ENCODE measurements around the gene FREM1.
A peak's percentile ranks its signal among the peaks of the same experiment; 100 is the strongest.

The FREM1 gene

DNA sequence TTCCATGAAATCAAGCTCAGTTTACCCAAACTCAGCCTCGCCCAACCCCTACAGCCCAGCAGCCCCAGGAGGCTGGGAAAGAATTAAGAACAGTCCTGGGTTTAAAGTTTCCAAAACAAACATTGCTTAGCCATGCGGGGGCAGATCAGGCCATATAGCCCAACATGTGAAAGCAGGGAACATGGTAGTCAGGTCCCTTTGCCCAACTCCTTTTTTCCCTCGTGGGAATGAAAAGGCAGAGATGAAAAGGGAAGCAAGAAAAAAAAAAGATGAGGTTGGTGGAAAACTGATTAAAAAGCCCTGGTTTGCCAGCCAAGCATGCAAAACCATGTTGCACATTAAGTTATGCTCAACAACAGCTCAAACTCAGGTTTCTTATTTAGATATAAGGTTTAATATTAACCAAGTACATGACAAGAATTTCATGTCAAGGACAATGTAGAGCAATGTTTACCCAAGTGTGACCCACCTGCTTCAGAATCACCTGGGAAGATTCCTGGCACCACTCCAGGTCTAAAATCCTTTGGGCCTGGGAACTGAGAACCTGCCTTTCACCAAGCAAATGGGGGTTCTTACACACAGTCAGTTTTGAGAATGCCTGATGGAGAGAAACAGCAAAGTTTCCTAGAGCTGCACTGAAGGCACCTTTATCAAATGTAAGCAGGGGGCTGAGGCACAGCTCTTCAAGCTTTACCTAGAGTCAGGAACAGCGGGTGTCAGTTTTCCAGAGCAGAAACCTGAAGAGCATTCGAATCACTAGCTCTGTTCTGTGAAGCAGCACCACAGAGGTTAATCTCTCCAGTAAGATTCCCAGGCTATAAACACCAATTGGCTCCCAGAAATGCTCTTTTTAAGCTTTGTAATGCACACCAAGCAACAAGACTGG lies 1.7 kb downstream of the FREM1 start:
- DNase-seq, result no peak

DNA sequence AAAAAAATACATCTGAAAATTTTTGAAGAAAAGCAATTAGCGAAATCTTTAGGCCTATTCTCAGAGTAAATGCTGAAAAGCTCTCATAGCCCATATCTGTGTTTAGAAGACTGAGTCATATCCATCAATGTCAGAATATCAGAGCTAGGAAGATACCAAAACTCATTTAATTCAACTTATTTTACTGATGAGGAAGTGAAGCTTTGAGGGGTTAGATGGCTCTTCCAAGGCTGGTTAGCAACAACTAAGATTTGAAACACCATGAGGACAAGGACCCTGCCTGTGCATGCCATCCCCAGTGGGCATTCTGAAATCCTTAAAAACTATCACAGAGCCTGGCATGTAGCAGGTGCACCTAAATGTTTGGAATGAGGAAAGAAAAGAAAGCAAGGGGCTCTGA lies 2.5 kb downstream of the FREM1 start:
- no peak for DNase-seq

DNA sequence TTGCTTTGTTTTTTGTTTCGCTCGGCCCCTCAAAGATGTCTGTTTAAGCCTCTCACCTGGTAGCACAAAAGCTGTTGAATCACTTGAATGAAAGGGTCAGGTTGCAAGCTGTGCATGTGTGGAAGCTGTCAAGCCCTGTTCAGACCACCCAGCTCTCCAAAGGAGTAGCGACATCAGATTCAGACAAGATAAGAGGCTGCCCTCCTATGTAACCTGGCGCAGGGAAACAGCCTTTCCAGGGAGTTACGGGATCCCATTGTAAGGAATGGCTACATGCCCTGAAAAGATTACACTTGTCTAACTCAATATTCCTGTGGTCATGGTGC lies 2.9 kb downstream of the FREM1 start:
- no peak for DNase-seq

GRCh38 chr9:14906644-14907359 lies 3.4 kb downstream of the FREM1 start:
- DNase-seq, result no peak

DNA sequence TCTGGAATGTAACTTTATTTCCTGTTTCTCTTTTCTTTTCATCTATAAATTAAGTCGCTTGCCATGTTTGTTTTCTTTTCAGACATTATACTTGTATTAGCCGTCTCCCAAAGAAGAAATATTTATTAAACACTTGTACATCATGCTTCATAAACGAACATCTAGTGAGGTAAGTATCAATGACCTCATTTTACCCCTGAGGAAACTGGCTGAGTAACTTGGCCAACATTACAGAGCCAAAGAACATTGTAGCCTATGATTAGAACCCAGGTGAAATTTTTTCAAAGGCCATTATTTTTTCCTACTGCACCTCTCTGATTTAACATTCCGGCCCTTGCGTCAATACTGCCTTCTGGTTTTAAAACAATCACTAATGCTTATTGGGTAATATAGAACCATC lies 4.2 kb downstream of the FREM1 start:
- DNase-seq, result no peak

- DNase-seq, result no peak
Observed at GRCh38 chr9:14903040-14903439, 7.2 kb downstream of the FREM1 start.

DNA sequence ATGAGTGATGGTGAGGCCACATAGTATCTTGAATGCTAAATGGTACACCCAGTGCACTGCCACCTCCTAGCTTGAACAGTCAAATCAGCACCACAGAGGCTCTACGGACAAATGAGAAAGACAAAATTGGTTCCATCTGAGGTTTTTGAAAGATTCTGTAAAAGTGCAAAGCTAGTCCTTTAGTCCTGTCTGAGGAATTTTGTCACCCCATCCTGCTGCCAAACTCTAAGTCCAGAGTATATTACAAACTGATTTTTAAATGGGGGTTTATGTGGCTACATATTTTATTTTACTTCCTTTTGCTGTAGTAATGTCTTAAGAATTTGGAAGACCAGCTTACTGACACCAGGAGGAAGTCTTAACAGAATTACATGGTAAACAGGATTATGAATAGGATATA lies 7.7 kb downstream of the FREM1 start:
- DNase-seq, result no peak

DNA sequence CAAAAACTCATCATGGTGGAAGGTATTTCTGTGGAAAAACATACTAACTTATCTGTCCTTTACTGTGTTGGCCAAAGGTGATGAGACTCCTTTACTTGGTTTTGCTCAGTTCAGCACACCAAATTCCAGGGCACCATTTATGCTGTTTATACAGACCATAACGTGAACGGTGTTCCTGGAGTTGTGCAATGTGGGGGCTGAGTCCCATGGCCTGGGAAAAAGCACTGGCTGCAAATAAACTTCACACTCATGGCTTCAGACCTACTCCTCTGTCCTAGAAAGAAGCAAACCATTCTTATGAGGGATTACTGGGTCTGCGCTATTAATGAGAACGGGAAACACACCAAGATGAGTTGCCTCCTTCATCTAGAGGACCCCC lies 10.4 kb downstream of the FREM1 start:
- DNase-seq, result no peak

DNA sequence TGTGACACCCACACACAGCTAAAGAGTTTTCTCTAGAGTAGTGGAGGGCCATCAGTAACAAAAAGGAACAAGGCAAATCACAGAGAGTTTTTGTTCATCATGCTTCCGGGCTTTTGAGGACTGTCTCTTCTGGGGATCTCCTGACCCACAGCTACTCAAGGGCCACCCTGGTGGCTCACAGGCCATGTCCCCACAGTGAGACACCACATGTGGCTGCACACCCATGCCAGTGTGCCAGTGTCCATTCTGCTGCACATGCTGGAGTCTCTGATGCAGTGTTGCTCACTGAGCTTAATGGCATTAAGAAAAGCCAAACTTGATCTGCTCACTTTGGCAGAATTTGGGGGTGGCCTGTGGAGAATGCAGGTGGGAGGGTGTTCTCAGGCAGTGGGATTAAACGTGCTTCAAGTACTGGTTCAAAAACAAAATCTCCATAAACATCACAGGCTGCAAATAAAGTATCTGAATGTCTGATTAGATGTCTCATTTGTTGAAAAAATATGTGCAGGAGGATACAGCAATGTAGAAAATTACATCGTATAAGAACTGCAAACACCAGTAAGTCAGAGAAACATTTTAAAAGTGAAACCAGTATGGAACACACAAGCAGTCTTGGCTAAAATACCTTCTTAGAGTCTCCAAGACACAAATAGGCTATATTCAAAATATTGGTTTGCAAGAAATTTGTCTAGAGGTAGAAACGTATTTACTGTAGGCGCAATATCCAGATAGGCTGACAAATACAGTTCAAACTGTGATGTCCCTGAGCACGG lies 11.0 kb downstream of the FREM1 start:
- DNase-seq, result no peak

DNA sequence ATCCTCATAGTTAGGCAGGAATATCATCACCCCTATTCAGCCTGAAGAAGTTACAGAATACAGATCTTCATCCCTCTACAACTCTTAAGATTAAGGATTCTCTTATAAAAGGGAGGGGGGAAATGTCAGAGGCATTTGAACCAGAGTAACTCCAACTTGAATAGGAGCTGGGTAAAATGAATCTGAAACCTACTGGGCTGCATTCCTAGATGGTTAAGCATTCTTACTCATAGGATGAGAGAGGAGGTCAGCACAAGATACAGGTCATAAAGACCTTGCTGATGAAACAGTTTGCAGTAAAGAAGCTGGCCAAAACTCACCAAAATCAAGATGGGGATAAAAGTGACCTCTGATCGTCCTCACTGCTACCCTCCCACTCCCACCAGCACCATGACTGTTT lies 14.4 kb downstream of the FREM1 start:
- DNase-seq, result no peak

DNA sequence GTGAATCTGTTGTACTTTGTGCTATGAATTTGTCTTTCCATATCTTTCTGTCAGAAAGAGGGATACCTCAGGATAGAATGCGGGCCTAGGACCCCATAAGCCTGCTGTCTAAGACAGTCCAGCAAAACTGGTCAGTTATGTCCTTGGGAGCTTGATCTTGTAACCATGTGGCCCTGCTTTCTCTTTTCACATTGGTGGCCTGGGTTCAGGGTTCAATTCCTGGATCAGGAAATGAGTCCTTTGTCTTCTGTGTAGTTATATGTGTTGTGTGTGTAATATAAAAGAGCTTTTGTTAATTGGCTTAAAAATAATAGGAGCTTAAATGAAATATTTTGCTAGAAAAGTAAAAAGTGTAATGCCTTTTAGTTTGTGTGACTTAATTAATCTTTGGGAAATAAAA lies 16.9 kb downstream of the FREM1 start:
- no peak for DNase-seq

GRCh38 chr9:14891332-14891731 lies 18.9 kb downstream of the FREM1 start:
- no peak for DNase-seq

- no peak for DNase-seq
Observed at GRCh38 chr9:14889451-14889850, 20.8 kb downstream of the FREM1 start.

GRCh38 chr9:14888875-14889274 lies 21.4 kb downstream of the FREM1 start:
- no peak for DNase-seq

DNA sequence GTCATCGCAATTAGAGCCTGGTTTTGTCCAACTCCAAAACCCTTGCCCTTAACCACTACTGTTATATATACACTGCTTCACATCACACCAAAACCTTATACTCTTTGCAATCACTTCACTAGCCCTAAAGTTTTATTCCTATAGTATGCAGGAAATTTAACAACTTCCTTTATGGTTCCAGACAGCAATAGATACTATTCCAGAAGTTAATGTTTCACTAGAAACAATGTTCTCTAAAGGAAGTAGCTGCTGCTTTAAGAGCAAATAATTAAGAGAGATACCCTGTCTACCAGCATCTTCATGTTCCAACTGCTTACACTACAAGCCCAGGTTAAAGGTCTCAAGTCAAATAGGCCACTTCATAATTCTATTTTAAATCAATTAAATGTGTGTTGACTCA lies 22.0 kb downstream of the FREM1 start:
- DNase-seq, result no peak

DNA sequence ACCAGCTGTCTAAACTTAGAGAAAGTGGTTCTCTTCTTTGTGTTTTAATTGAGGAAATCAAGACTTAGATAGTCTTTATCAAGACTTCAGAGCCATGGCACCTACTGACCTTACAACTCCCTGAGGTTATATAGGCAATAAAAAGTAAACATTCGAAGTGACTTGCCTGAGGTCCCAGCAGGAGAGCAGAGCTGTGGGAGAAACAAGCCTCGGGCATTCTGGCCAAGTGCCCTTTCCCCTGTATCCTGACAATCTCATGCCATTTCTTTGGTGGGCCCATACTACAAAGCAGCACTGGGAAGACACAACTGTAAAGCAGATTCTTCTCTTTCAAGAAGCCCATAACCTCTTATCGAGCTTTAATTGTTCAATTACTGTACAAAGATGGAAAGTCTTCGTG lies 23.1 kb downstream of the FREM1 start:
- no peak for DNase-seq

GRCh38 chr9:14883310-14883944 lies 26.8 kb downstream of the FREM1 start:
- no peak for DNase-seq

GRCh38 chr9:14882090-14882489 lies 28.1 kb downstream of the FREM1 start:
- DNase-seq, result no peak

DNA sequence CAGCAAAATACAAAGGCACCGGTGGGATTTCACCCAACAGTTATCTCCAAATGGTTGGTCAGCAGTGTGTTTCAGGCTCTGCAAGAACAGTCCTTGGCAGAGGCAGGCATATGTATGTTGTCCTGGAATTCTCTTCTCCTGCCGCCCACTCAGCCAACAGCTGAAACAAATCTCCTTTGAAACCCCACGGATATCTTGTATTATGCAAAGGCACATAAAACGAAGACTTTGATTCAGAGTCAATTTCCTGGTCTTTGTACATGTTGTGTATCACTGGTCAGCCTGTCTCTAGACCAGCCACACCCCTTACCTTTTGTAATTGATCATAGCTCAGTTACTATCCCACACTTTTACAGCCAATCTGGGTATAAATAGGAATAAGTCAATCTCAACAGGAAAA lies 29.2 kb downstream of the FREM1 start:
- no peak for DNase-seq

DNA sequence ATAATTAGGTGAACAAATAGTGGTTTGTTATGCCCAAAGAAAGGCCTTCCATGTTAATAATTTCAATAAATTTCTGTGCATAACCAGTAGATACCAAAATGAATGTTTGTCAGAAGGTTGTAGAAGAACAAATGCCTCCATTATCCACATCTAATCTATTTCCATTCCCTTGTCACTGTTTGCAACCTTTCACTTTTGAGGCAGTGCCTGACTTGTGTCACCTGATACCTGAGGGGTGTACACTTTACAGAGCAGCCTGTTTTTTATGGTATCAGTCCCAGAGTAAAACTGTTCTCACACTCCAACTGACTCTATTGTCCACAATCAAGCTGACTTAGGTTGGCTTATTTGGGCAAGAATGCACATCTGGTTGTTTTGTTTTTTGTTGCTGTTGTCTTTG lies 40.1 kb downstream of the FREM1 start:
- no peak for DNase-seq

DNA sequence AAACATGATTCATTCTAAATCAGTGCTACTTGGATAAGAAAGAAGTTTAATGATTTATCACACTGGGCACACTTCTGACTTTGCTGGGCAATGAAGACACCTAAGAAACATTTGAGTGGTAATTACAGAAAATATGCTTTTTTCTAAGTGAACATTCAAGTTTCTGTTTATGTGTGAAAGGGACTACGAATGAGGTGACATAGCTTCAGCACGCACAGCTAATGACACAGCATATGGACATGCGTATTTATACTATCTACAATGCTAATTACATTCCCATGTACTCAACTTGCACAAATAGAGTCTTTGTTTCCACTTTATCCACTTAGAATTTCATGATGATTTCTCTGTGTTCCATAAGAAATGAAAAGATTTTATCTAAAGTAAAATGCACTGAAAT lies 40.6 kb downstream of the FREM1 start:
- DNase-seq, result peak; percentile 14

GRCh38 chr9:14868772-14869583 lies 41.2 kb downstream of the FREM1 start:
- DNase-seq, result peak; percentile 67

GRCh38 chr9:14868418-14868771 lies 41.8 kb downstream of the FREM1 start:
- DNase-seq, result no peak

All from NCI-H82 (cell line).